Activated CD4-positive, alpha-beta T cell treated with anti-CD3 and anti-CD28 coated beads, Interleukin-2, amount 50 U/mL, for 48 hours (primary cell): ENCODE data around the gene FOXP4.

ENCODE experiments used
- DNase-seq, 2 experiments: peaks; one replicate each; pipeline ENCODE4 v3.0.0-alpha.2; 2020

FOXP4 gene

GRCh38 chr6:41634657-41635056, 88.5 kb downstream of the FOXP4 start:
- no peak for DNase-seq

- no peak for DNase-seq
Measured at GRCh38 chr6:41635365-41635764, 89.2 kb downstream of the FOXP4 start.

GRCh38 chr6:41636833-41637193, 90.6 kb downstream of the FOXP4 start:
- DNase-seq = no peak

- DNase-seq = no peak
Measured at GRCh38 chr6:41637194-41638001, 91.2 kb downstream of the FOXP4 start.

- DNase-seq = no peak
Measured at GRCh38 chr6:41638002-41638934, 92.1 kb downstream of the FOXP4 start, which contains the start of gene MDFI. MDFI (plus strand) TSS chr6:41638468; CDS start chr6:41638750, 282 bp downstream.

GRCh38 chr6:41638935-41639808, 93.0 kb downstream of the FOXP4 start:
- DNase-seq = no peak

GRCh38 chr6:41639809-41640371, 93.7 kb downstream of the FOXP4 start:
- no peak for DNase-seq

GRCh38 chr6:41640426-41640825, 94.2 kb downstream of the FOXP4 start:
- no peak for DNase-seq

- no peak for DNase-seq
Measured at GRCh38 chr6:41641352-41641925, 95.3 kb downstream of the FOXP4 start.

- DNase-seq = no peak
Measured at GRCh38 chr6:41642090-41642959, 96.1 kb downstream of the FOXP4 start.

GRCh38 chr6:41642960-41643898, 97.0 kb downstream of the FOXP4 start:
- DNase-seq = no peak

GRCh38 chr6:41643899-41644269, 97.7 kb downstream of the FOXP4 start:
- no peak for DNase-seq

- DNase-seq = no peak
Measured at GRCh38 chr6:41644297-41644879, 98.2 kb downstream of the FOXP4 start.

GRCh38 chr6:41645007-41645618, 98.9 kb downstream of the FOXP4 start:
- no peak for DNase-seq

GRCh38 chr6:41646026-41646795, 100.0 kb downstream of the FOXP4 start:
- no peak for DNase-seq

GRCh38 chr6:41647061-41647511, 100.9 kb downstream of the FOXP4 start:
- no peak for DNase-seq

GRCh38 chr6:41648070-41648585, 101.9 kb downstream of the FOXP4 start:
- no peak for DNase-seq

- DNase-seq = no peak
Measured at GRCh38 chr6:41648921-41649320, 102.7 kb downstream of the FOXP4 start.
